Bronchial epithelial cell (primary cell): Measurements from ENCODE around the gene NHLH1. TPM values are rescaled to one million over a fixed set of nuclear protein-coding genes. Genes with fewer than 3 reads are reported as not detected.

Experiments
- DNase-seq: peaks from one replicate; pipeline ENCODE4 v3.0.0-alpha.2; 2010; ENCODE audit warnings: low read depth
- FAIRE-seq: peaks from 2 replicates; lab custom pipeline; 2011; peaks lifted over from hg19 to GRCh38; lab: Jason Lieb, UNC
- H3K27me3 ChIP-seq: 2 replicates; pipeline ENCODE4 v1.5.1; 2011; ENCODE audit warnings: low read length; ENCODE audit not compliant: control insufficient read depth, insufficient read depth
- H3K36me3 ChIP-seq: 2 replicates; pipeline ENCODE4 v1.5.1; 2011; ENCODE audit warnings: low read length; ENCODE audit not compliant: control insufficient read depth, insufficient read depth
- H3K4me3 ChIP-seq: 2 replicates; pipeline ENCODE4 v1.5.1; 2011; ENCODE audit warnings: mild to moderate bottlenecking, low read depth, low read length, control low read depth
- CTCF ChIP-seq: IDR thresholded peaks from 2 replicates; pipeline ENCODE4 v1.5.1; 2011; ENCODE audit warnings: mild to moderate bottlenecking, moderate library complexity, low read length, control low read depth, inconsistent platforms; ENCODE audit not compliant: insufficient read depth, severe bottlenecking
- total RNA-seq: library from RNA; depleted of rRNA; stranded (reverse); fragments of >200 nt; gene quantifications from 2 replicates; pipeline ENCODE4 v1.2.1, GENCODE V29; 2014

Gene NHLH1
- total RNA-seq, 1 donor from 2014 or later, result not detected

- TF ChIP-seq CTCF, result no peak
- H3K4me3 ChIP-seq, result no peak overlapping the region
- no peak for DNase-seq
- FAIRE-seq, result no peak
- H3K36me3 ChIP-seq, result peaks cover 5% of the 10 kb centered on the region
- H3K27me3 ChIP-seq, result no peaks in the 10 kb centered on the region
Measured at GRCh38 chr1:160362168-160362957, 4.5 kb upstream of the NHLH1 start.

GRCh38 chr1:160363010-160363409 is 3.9 kb upstream of the NHLH1 start:
- peaks cover 4% of the 10 kb centered on the region for H3K36me3 ChIP-seq
- DNase-seq (no peak), FAIRE-seq (no peak)
- no peaks in the 10 kb centered on the region for H3K27me3 ChIP-seq
- TF ChIP-seq CTCF, result no peak
- H3K4me3 ChIP-seq, result no peak overlapping the region

GRCh38 chr1:160363951-160364735 is 2.7 kb upstream of the NHLH1 start:
- TF ChIP-seq CTCF, result no peak
- FAIRE-seq (no peak), DNase-seq (no peak)
- H3K4me3 ChIP-seq, result no peak overlapping the region
- no peaks in the 10 kb centered on the region for H3K27me3 ChIP-seq
- peaks cover 4% of the 10 kb centered on the region for H3K36me3 ChIP-seq

- Histone ChIP-seq H3K36me3 (no peaks in the 10 kb centered on the region), H3K27me3 (no peaks in the 10 kb centered on the region), H3K4me3 (no peak overlapping the region)
- DNase-seq (no peak), FAIRE-seq (no peak)
- TF ChIP-seq CTCF, result no peak
Measured at GRCh38 chr1:160365325-160365724, 1.5 kb upstream of the NHLH1 start.

- no peak for DNase-seq
- FAIRE-seq, result no peak
Measured at GRCh38 chr1:160367516-160367900, 637 bp downstream of the NHLH1 start.

More at GRCh38 chr1:160367516-160367900, 637 bp downstream of the NHLH1 start:
- no peak for TF ChIP-seq CTCF
- Histone ChIP-seq H3K4me3 (no peak overlapping the region), H3K36me3 (no peaks in the 10 kb centered on the region), H3K27me3 (no peaks in the 10 kb centered on the region)
